ENCODE results near the gene IQCK.
"Not testable (repeated sequence)": the region's sequence is repeated elsewhere in the genome, so short reads cannot be mapped to it uniquely, and the experiment has no call there.

IQCK gene

GRCh38 chr16:19699472-19699871 lies 18.6 kb upstream of the IQCK start:
- no peak for DNase-seq (ENCODE audit: low read depth, low spot score)

- no peak for DNase-seq (ENCODE audit: low read depth, low spot score)
Observed at GRCh38 chr16:19700319-19700781, 17.7 kb upstream of the IQCK start.

- DNase-seq (ENCODE audit: low read depth, low spot score) = no peak
Observed at GRCh38 chr16:19701091-19701490, 17.0 kb upstream of the IQCK start.

GRCh38 chr16:19703172-19703889 lies 14.7 kb upstream of the IQCK start:
- no peak for DNase-seq (ENCODE audit: low read depth, low spot score)

GRCh38 chr16:19704321-19705145 lies 13.5 kb upstream of the IQCK start:
- no peak for DNase-seq (ENCODE audit: low read depth, low spot score)

- no peak for DNase-seq (ENCODE audit: low read depth, low spot score)
Observed at GRCh38 chr16:19705146-19705501, 12.9 kb upstream of the IQCK start.

- DNase-seq (ENCODE audit: low read depth, low spot score) = no peak
Observed at GRCh38 chr16:19705843-19706242, 12.2 kb upstream of the IQCK start.

- no peak for DNase-seq (ENCODE audit: low read depth, low spot score)
Observed at GRCh38 chr16:19706846-19707245, 11.2 kb upstream of the IQCK start.

GRCh38 chr16:19707569-19708295 lies 10.3 kb upstream of the IQCK start:
- no peak for DNase-seq (ENCODE audit: low read depth, low spot score)

GRCh38 chr16:19708296-19709205 lies 9.5 kb upstream of the IQCK start:
- DNase-seq (ENCODE audit: low read depth, low spot score) = no peak

- DNase-seq (ENCODE audit: low read depth, low spot score) = no peak
Observed at GRCh38 chr16:19709381-19710136, 8.5 kb upstream of the IQCK start.

GRCh38 chr16:19710191-19710908 lies 7.7 kb upstream of the IQCK start:
- no peak for DNase-seq (ENCODE audit: low read depth, low spot score)

- no peak for DNase-seq (ENCODE audit: low read depth, low spot score)
Observed at GRCh38 chr16:19710991-19711545, 7.0 kb upstream of the IQCK start.

GRCh38 chr16:19711643-19712042 lies 6.4 kb upstream of the IQCK start:
- no peak for DNase-seq (ENCODE audit: low read depth, low spot score)

- DNase-seq (ENCODE audit: low read depth, low spot score) = no peak
Observed at GRCh38 chr16:19712418-19713058, 5.5 kb upstream of the IQCK start.

GRCh38 chr16:19713697-19714096 lies 4.4 kb upstream of the IQCK start:
- DNase-seq (ENCODE audit: low read depth, low spot score) = no peak

GRCh38 chr16:19715566-19715965 lies 2.5 kb upstream of the IQCK start:
- DNase-seq (ENCODE audit: low read depth, low spot score) = no peak

- no peak for DNase-seq (ENCODE audit: low read depth, low spot score)
Observed at GRCh38 chr16:19716183-19716582, 1.9 kb upstream of the IQCK start.

- DNase-seq (ENCODE audit: low read depth, low spot score) = not testable (repeated sequence)
Observed at GRCh38 chr16:19716728-19717127, 1.3 kb upstream of the IQCK start.
